HCT116 (cell line): ENCODE measurements around the gene MBNL2. TPM values are rescaled to one million over a fixed set of nuclear protein-coding genes. Genes with fewer than 3 reads are reported as not detected.

Source experiments
- ATAC-seq: fragments of 200-7000 bp; cut with Tn5 transposase; 2 replicates; pipeline ENCODE4 v1.9.1; 2020; ENCODE audit warnings: mild to moderate bottlenecking, moderate library complexity
- BruUV-seq: library from RNA; stranded (reverse); fragments of 400-500 nt; replicated peaks from 2 replicates; lab custom pipeline; 2021; lab: Mats Ljungman, UMichigan
- CTCF ChIA-PET: fragments of 300-600 bp; sonication (Branson Sonifier 250); formaldehyde crosslinking; loops from one replicate; lab custom pipeline; 2021; ENCODE audit warnings: antibody characterized with exemption; lab: Charles Lee
- POLR2A ChIA-PET: fragments of 300-600, 350-600 bp; sonication (Branson Sonifier 250); formaldehyde crosslinking; loops from one replicate; lab custom pipeline; 2021; ENCODE audit warnings: antibody characterized with exemption; lab: Charles Lee
- RAD21 ChIA-PET, 2 experiments: fragments of 300-600 bp; sonication (Branson Sonifier 250); formaldehyde crosslinking; loops; one replicate each; lab custom pipeline; 2023; ENCODE audit warnings: low total read pairs in 2 of 2; ENCODE audit not compliant: uncharacterized antibody in 2 of 2, unreplicated experiment in 2 of 2, low non-redundant PET in 1 of 2; lab: Charles Lee
- DNase-seq: peaks from one replicate; pipeline ENCODE4 v3.0.0-alpha.2; 2010; ENCODE audit warnings: low read depth, low spot score
- H2AFZ ChIP-seq: fragments of 200-600 bp; shearing (Covaris generic), sonication (generic); 2 replicates; pipeline ENCODE4 v1.6.1; 2017; ENCODE audit warnings: low read depth, mixed run types, mixed read lengths, antibody characterized with exemption, low read length; ENCODE audit not compliant: poor library complexity, severe bottlenecking
- H3K27ac ChIP-seq: 2 replicates; pipeline ENCODE4 v1.5.1; 2012; ENCODE audit warnings: low read depth, low read length
- H3K27me3 ChIP-seq: fragments of 200-600 bp; sonication (generic); 2 replicates; pipeline ENCODE4 v1.6.1; 2016; ENCODE audit warnings: mixed run types, low read length, mixed read lengths; ENCODE audit not compliant: insufficient read depth
- H3K36me3 ChIP-seq, 2 experiments: fragments of 200-500 bp in 1 of 2; fragments of 200-600 bp in 1 of 2; sonication (Bioruptor generic) in 1 of 2; sonication (generic) in 1 of 2; 2 replicates each; pipeline versions ENCODE4 v1.5.1 to v1.6.1; 2014 to 2016; ENCODE audit warnings: low read length in 2 of 2, inconsistent platforms in 1 of 2, mixed read lengths in 1 of 2, mixed run types in 1 of 2; ENCODE audit not compliant: insufficient read depth in 2 of 2, control insufficient read depth in 1 of 2
- H3K4me1 ChIP-seq, 2 experiments: fragments of 200-600 bp in 1 of 2; sonication (generic) in 1 of 2; 2 replicates each; pipeline versions ENCODE4 v1.5.1 to v1.6.1; 2012 to 2017; ENCODE audit warnings: low read length in 2 of 2, inconsistent platforms in 1 of 2, mild to moderate bottlenecking in 1 of 2, mixed read lengths in 1 of 2, mixed run types in 1 of 2, moderate library complexity in 1 of 2; ENCODE audit not compliant: insufficient read depth in 2 of 2, control insufficient read depth in 1 of 2
- H3K4me2 ChIP-seq: fragments of 200-600 bp; sonication (generic); 2 replicates; pipeline ENCODE4 v1.6.1; 2017; ENCODE audit warnings: mixed run types, low read length, mixed read lengths
- H3K4me3 ChIP-seq, 2 experiments: fragments of 200-600 bp in 1 of 2; sonication (generic) in 1 of 2; replicated peaks in 1 of 2; 2 replicates each; pipeline ENCODE4 v1.5.1; 2011 to 2016; ENCODE audit warnings: low read length in 2 of 2, control low read depth in 1 of 2, low read depth in 1 of 2, mild to moderate bottlenecking in 1 of 2, mixed read lengths in 1 of 2, mixed run types in 1 of 2
- H3K79me2 ChIP-seq: fragments of 200-600 bp; sonication (generic); 2 replicates; pipeline ENCODE4 v1.6.1; 2017; ENCODE audit warnings: mild to moderate bottlenecking, mixed run types, low read length, moderate library complexity, mixed read lengths; ENCODE audit not compliant: insufficient read depth
- H3K9ac ChIP-seq: fragments of 200-600 bp; sonication (generic); 2 replicates; pipeline ENCODE4 v1.6.1; 2016; ENCODE audit warnings: low read length, mixed read lengths
- H3K9me2 ChIP-seq: fragments of 200-600 bp; sonication (generic), shearing (Covaris generic); 2 replicates; pipeline ENCODE4 v1.6.1; 2017; ENCODE audit warnings: mixed run types, mild to moderate bottlenecking, moderate library complexity; ENCODE audit not compliant: insufficient read depth
- H3K9me3 ChIP-seq, 2 experiments: fragments of 200-500 bp in 1 of 2; fragments of 200-600 bp in 1 of 2; sonication (Bioruptor generic) in 1 of 2; sonication (generic) in 1 of 2; 2 replicates each; pipeline ENCODE4 v1.6.1; 2014 to 2017; ENCODE audit warnings: low read length in 2 of 2, mixed read lengths in 2 of 2, inconsistent platforms in 1 of 2, low read depth in 1 of 2, mild to moderate bottlenecking in 1 of 2, mixed run types in 1 of 2, moderate library complexity in 1 of 2; ENCODE audit not compliant: control insufficient read depth in 1 of 2, insufficient read depth in 1 of 2
- H4K20me1 ChIP-seq: fragments of 200-600 bp; sonication (generic), shearing (Covaris generic); 2 replicates; pipeline ENCODE4 v1.6.1; 2017; ENCODE audit warnings: mixed run types, mild to moderate bottlenecking, moderate library complexity; ENCODE audit not compliant: insufficient read depth
- CBX3 ChIP-seq: IDR thresholded peaks from 2 replicates; pipeline ENCODE4 v1.6.1; 2012; ENCODE audit warnings: low read depth
- CEBPB ChIP-seq: IDR thresholded peaks from 2 replicates; pipeline ENCODE4 v1.6.1; 2012; ENCODE audit warnings: low read depth
- EGR1 ChIP-seq: IDR thresholded peaks from 2 replicates; pipeline ENCODE4 v1.6.1; 2012; ENCODE audit warnings: low read depth
- ELF1 ChIP-seq: IDR thresholded peaks from 2 replicates; pipeline ENCODE4 v1.6.1; 2012; ENCODE audit warnings: low read depth, borderline replicate concordance
- EZH2 ChIP-seq: fragments of 200-600 bp; sonication (generic); IDR thresholded peaks from 2 replicates; pipeline ENCODE4 v1.6.1; 2017; ENCODE audit warnings: antibody characterized with exemption, mixed run types
- EZH2phosphoT487 ChIP-seq: fragments of 200-600 bp; IDR thresholded peaks from 2 replicates; pipeline ENCODE4 v1.6.1; 2018; ENCODE audit warnings: antibody characterized with exemption, borderline replicate concordance
- FOSL1 ChIP-seq: IDR thresholded peaks from 2 replicates; pipeline ENCODE4 v1.6.1; 2012; ENCODE audit warnings: low read depth
- JUND ChIP-seq: IDR thresholded peaks from 2 replicates; pipeline ENCODE4 v1.6.1; 2012
- POLR2A ChIP-seq: IDR thresholded peaks from 2 replicates; pipeline ENCODE4 v1.7.0; 2011; ENCODE audit warnings: borderline replicate concordance; ENCODE audit not compliant: insufficient read depth, insufficient read length; ENCODE audit errors: extremely low read depth
- POLR2AphosphoS5 ChIP-seq: IDR thresholded peaks from 2 replicates; pipeline ENCODE4 v1.6.1; 2011; ENCODE audit warnings: mild to moderate bottlenecking, low read depth, low read length, moderate library complexity
- SIN3A ChIP-seq: IDR thresholded peaks from 2 replicates; pipeline ENCODE4 v1.6.1; 2012; ENCODE audit warnings: low read depth
- SP1 ChIP-seq: IDR thresholded peaks from 2 replicates; pipeline ENCODE4 v1.6.1; 2012; ENCODE audit warnings: low read depth
- SRF ChIP-seq: IDR thresholded peaks from 2 replicates; pipeline ENCODE4 v1.6.1; 2012; ENCODE audit warnings: low read depth
- TCF7L2 ChIP-seq: IDR thresholded peaks from 2 replicates; pipeline ENCODE4 v1.7.0; 2011; ENCODE audit warnings: borderline replicate concordance, inconsistent platforms; ENCODE audit not compliant: insufficient read depth, insufficient read length; ENCODE audit errors: extremely low read depth
- ZFX ChIP-seq: fragments of 450-650 bp; IDR thresholded peaks from 2 replicates; pipeline ENCODE4 v1.6.1; 2017
- ZNF274 ChIP-seq: fragments of 200-500 bp; sonication (Bioruptor generic); IDR thresholded peaks from 2 replicates; pipeline ENCODE4 v1.6.1; 2014; ENCODE audit warnings: mild to moderate bottlenecking, low read depth, low read length, inconsistent platforms
- intact Hi-C: fragments of 100-400 bp; cut with micrococcal nuclease; formaldehyde crosslinking; loops from 2 replicates; pipeline ENCODE4 v1.10.0; 2022
- total RNA-seq: library from RNA; stranded (reverse); gene quantifications from one replicate; pipeline ENCODE4 v1.2.1, GENCODE V29; 2021; ENCODE audit not compliant: unreplicated experiment
- TF ChIP-seq, protein P1 (sequence below): IDR thresholded peaks from 2 replicates; pipeline ENCODE4 v1.6.1; 2011; ENCODE audit warnings: mild to moderate bottlenecking, low read length, moderate library complexity; ENCODE audit not compliant: insufficient replicate concordance; ENCODE audit errors: extremely low read depth
- TF ChIP-seq, protein P2 (sequence below), 3 experiments: fragments of 200-600 bp in 1 of 3; sonication (generic) in 1 of 3; IDR thresholded peaks in 2 of 3; conservative IDR thresholded peaks in 1 of 3; 2 replicates each; pipeline ENCODE4 v1.5.1; 2012 to 2017; ENCODE audit warnings: low read depth in 2 of 3, low read length in 2 of 3, antibody characterized with exemption in 1 of 3, borderline replicate concordance in 1 of 3, control low read depth in 1 of 3, mild to moderate bottlenecking in 1 of 3, mixed read lengths in 1 of 3, mixed run types in 1 of 3, moderate library complexity in 1 of 3; ENCODE audit not compliant: insufficient read depth in 1 of 3
- TF ChIP-seq, protein P3 (sequence below): IDR thresholded peaks from 2 replicates; pipeline ENCODE4 v1.6.1; 2012; ENCODE audit warnings: low read depth
- TF ChIP-seq, protein P4 (sequence below): IDR thresholded peaks from 2 replicates; pipeline ENCODE4 v1.6.1; 2012

The MBNL2 gene
- total RNA-seq, 1 experiment from 2014 or later = 73.9 TPM

DNA sequence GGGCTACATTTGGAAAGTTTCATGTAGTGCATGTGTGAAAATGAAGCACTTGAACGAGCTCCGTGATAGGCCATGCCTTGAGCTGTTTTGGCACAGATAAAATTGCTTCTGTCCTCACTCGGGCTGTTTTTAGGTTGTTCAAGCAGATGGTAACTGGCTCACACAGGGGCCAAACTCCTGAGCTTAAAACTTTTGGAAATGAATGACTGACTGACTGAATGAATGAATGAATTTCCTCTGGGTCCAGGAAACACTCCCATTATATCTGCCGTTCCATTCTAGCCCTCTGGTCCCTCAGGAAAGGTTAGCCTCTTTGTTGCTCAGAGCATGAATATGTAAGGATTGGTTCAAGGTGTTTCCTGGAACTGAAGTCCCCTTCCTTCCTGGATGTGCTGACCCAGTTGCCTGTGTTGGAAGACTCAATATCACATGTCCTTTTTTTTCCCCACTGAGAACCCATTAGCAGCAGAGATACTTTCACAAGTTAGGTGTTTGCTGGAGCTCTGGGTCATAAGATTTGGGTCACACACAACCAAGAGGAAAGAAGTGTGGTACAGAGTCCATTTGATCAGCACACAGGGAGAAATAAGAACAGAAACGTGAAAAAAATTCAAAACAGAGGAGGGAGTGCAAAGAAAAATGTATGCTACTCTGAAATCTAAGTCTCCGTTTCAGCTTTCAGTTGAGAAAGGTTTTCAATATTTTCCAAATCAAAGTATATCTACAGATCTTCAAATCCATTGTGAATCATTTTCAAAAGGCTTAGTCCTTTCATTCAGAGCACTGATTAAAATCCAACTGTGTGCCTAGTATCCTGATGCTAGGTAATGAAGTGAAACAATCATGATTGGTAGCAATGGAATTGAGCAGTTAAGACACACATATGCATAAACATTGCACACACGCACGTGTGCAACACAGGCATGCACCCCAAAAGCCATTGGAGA lies 18.9 kb downstream of the MBNL2 start:
- Histone ChIP-seq H2AFZ (no peak overlapping the region), H3K9ac (no peak overlapping the region), H4K20me1 (no peaks in the 10 kb centered on the region), H3K9me3 (no peaks in the 10 kb centered on the region), H3K36me3 (no peaks in the 10 kb centered on the region; a peak in 1 of 4 replicates), H3K27ac (no peak overlapping the region), H3K79me2 (peaks cover 52% of the 10 kb centered on the region), H3K4me3 (no peak overlapping the region), H3K4me2 (no peak overlapping the region), H3K4me1 (peaks cover 18 to 42% of the 10 kb centered on the region in 2 experiments; a peak in 3 of 4 replicates), H3K9me2 (no peaks in the 10 kb centered on the region), H3K27me3 (no peaks in the 10 kb centered on the region)
- TF ChIP-seq TCF7L2 (no peak), FOSL1 (no peak), POLR2A (no peak), SP1 (no peak), SRF (no peak), POLR2AphosphoS5 (no peak), EZH2phosphoT487 (no peak), ZNF274 (no peak), EGR1 (no peak), SIN3A (no peak), JUND (no peak), CEBPB (no peak), CBX3 (no peak), EZH2 (no peak), ELF1 (no peak), ZFX (no peak)
- TF ChIP-seq, protein P1, sequence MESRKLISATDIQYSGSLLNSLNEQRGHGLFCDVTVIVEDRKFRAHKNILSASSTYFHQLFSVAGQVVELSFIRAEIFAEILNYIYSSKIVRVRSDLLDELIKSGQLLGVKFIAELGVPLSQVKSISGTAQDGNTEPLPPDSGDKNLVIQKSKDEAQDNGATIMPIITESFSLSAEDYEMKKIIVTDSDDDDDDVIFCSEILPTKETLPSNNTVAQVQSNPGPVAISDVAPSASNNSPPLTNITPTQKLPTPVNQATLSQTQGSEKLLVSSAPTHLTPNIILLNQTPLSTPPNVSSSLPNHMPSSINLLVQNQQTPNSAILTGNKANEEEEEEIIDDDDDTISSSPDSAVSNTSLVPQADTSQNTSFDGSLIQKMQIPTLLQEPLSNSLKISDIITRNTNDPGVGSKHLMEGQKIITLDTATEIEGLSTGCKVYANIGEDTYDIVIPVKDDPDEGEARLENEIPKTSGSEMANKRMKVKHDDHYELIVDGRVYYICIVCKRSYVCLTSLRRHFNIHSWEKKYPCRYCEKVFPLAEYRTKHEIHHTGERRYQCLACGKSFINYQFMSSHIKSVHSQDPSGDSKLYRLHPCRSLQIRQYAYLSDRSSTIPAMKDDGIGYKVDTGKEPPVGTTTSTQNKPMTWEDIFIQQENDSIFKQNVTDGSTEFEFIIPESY = no peak
- TF ChIP-seq, protein P2, sequence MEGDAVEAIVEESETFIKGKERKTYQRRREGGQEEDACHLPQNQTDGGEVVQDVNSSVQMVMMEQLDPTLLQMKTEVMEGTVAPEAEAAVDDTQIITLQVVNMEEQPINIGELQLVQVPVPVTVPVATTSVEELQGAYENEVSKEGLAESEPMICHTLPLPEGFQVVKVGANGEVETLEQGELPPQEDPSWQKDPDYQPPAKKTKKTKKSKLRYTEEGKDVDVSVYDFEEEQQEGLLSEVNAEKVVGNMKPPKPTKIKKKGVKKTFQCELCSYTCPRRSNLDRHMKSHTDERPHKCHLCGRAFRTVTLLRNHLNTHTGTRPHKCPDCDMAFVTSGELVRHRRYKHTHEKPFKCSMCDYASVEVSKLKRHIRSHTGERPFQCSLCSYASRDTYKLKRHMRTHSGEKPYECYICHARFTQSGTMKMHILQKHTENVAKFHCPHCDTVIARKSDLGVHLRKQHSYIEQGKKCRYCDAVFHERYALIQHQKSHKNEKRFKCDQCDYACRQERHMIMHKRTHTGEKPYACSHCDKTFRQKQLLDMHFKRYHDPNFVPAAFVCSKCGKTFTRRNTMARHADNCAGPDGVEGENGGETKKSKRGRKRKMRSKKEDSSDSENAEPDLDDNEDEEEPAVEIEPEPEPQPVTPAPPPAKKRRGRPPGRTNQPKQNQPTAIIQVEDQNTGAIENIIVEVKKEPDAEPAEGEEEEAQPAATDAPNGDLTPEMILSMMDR (IDR thresholded peaks at IDR 0.05 in 2 of 3, conservative IDR thresholded peaks at IDR 0.05 in 1 of 3; ENCODE audit: borderline replicate concordance in 1 of 3, insufficient read depth in 1 of 3, low read depth in 2 of 3, low read length in 2 of 3) = no peak
- TF ChIP-seq, protein P3, sequence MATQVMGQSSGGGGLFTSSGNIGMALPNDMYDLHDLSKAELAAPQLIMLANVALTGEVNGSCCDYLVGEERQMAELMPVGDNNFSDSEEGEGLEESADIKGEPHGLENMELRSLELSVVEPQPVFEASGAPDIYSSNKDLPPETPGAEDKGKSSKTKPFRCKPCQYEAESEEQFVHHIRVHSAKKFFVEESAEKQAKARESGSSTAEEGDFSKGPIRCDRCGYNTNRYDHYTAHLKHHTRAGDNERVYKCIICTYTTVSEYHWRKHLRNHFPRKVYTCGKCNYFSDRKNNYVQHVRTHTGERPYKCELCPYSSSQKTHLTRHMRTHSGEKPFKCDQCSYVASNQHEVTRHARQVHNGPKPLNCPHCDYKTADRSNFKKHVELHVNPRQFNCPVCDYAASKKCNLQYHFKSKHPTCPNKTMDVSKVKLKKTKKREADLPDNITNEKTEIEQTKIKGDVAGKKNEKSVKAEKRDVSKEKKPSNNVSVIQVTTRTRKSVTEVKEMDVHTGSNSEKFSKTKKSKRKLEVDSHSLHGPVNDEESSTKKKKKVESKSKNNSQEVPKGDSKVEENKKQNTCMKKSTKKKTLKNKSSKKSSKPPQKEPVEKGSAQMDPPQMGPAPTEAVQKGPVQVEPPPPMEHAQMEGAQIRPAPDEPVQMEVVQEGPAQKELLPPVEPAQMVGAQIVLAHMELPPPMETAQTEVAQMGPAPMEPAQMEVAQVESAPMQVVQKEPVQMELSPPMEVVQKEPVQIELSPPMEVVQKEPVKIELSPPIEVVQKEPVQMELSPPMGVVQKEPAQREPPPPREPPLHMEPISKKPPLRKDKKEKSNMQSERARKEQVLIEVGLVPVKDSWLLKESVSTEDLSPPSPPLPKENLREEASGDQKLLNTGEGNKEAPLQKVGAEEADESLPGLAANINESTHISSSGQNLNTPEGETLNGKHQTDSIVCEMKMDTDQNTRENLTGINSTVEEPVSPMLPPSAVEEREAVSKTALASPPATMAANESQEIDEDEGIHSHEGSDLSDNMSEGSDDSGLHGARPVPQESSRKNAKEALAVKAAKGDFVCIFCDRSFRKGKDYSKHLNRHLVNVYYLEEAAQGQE = no peak
- TF ChIP-seq, protein P4, sequence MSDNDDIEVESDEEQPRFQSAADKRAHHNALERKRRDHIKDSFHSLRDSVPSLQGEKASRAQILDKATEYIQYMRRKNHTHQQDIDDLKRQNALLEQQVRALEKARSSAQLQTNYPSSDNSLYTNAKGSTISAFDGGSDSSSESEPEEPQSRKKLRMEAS = no peak
- no peak for ATAC-seq
- POLR2A ChIA-PET = interaction anchor here (0.8 to 2.1 kb wide), 3 partner anchors 12 to 99 kb away, joined by 3 to 6 read pairs (median 3); partner anchors contain the start of gene MBNL2
- BruUV-seq = no TSS peak
- no peak for DNase-seq
- intact Hi-C loops = no loop called here
- CTCF ChIA-PET = no interaction called here
- RAD21 ChIA-PET = no interaction called here
